Cerebellar cortex (tissue), 1 donor: Measurements from ENCODE around the gene TNK2.
A peak's percentile ranks its signal among the peaks of the same experiment; 100 is the strongest.
"Not testable (repeated sequence)": the region's sequence is repeated elsewhere in the genome, so short reads cannot be mapped to it uniquely, and the experiment has no call there.

Source experiments
- DNase-seq: peaks from one replicate; pipeline ENCODE4 v3.0.0-alpha.2; 2015; ENCODE audit warnings: low spot score

Gene TNK2

GRCh38 chr3:195870442-195870841 lies 37.9 kb downstream of the TNK2 start:
- no peak for DNase-seq

- no peak for DNase-seq
Observed at GRCh38 chr3:195869413-195870001, 38.8 kb downstream of the TNK2 start.

GRCh38 chr3:195868866-195869412 lies 39.4 kb downstream of the TNK2 start:
- DNase-seq, result no peak

- DNase-seq, result no peak
Observed at GRCh38 chr3:195868336-195868865, 40.0 kb downstream of the TNK2 start.

GRCh38 chr3:195867631-195868335 lies 40.6 kb downstream of the TNK2 start:
- DNase-seq, result no peak

- no peak for DNase-seq
Observed at GRCh38 chr3:195866686-195867511, 41.5 kb downstream of the TNK2 start.

GRCh38 chr3:195865752-195866151 lies 42.6 kb downstream of the TNK2 start:
- DNase-seq, result no peak

GRCh38 chr3:195863121-195864061 lies 45.0 kb downstream of the TNK2 start:
- DNase-seq, result peak; percentile 89

GRCh38 chr3:195862318-195862717 lies 46.0 kb downstream of the TNK2 start:
- DNase-seq, result not testable (repeated sequence)

GRCh38 chr3:195860456-195860855 lies 47.9 kb downstream of the TNK2 start:
- DNase-seq, result no peak

- no peak for DNase-seq
Observed at GRCh38 chr3:195859846-195860411, 48.4 kb downstream of the TNK2 start.

- peak; percentile 83 for DNase-seq
Observed at GRCh38 chr3:195859061-195859845, 49.1 kb downstream of the TNK2 start.

- no peak for DNase-seq
Observed at GRCh38 chr3:195856410-195857084, 51.8 kb downstream of the TNK2 start.

GRCh38 chr3:195855471-195856409 lies 52.6 kb downstream of the TNK2 start:
- DNase-seq, result no peak

- DNase-seq, result no peak
Observed at GRCh38 chr3:195854628-195855294, 53.6 kb downstream of the TNK2 start.

GRCh38 chr3:195853996-195854395 lies 54.4 kb downstream of the TNK2 start:
- DNase-seq, result no peak

GRCh38 chr3:195853036-195853435 lies 55.3 kb downstream of the TNK2 start:
- DNase-seq, result no peak
